ENCODE results near the gene LHX1.

The LHX1 gene

DNA sequence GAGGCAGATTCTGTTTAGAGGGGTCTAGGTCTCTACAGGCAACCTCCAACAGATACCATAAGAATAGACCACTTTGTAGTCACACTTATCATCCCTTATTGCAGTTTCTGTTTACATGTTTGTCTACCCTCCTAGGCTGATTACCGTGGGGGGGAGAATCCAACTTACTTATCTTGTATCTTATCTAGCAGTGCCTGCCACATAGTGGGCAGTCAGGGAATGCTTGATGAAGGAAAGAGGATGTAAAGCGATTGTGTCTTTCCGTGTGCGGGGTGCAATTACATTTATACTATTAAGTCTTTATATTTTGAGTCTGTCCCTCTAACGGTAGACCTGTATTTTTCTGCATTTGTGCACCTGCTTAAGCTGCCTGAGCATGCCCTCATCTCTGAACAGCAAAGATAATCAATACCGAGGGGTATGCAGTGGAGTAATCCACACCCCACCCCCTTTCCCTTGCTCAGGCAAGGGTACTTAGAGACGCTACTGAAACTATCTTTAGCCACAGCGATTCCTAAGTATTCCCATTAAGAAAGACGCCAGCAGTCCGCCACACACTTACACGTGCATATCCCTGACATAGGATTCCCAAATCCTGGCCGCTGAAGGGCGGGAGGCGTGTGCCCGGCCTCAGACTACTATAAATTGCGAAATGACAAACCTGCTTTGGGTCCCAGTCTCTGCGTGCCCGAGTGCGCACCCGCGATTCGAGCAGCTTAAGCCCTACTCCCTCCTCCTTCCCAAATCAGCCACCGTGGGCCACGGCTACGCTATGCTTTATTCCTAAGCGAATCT, 10.8 kb downstream of the LHX1 start (continued):
- peak; percentile 21 for TF ChIP-seq ZNF660 (tag by site-specific recombination; IDR thresholded peaks at IDR 0.05)
- 0 out of 2 replicates have a peak, but pooled peaks have one; percentile 6 for TF ChIP-seq ZNF404 (tag by site-specific recombination; IDR thresholded peaks at IDR 0.05)
- 0 out of 2 replicates have a peak, but pooled peaks have one; percentile 74 for TF ChIP-seq ZNF501 (tag by site-specific recombination; IDR thresholded peaks at IDR 0.05)
- no peak for TF ChIP-seq ZNF341 (tag by site-specific recombination; IDR thresholded peaks at IDR 0.05; ENCODE audit: low read depth)
- TF ChIP-seq ZBTB48 (tag by site-specific recombination; IDR thresholded peaks at IDR 0.05): no peak
- TF ChIP-seq ZNF433 (tag by site-specific recombination; IDR thresholded peaks at IDR 0.05; ENCODE audit: low read depth): no peak
- no peak for TF ChIP-seq ZNF707 (tag by site-specific recombination; IDR thresholded peaks at IDR 0.05)
- no peak for TF ChIP-seq BCL11A (tag by site-specific recombination; IDR thresholded peaks at IDR 0.05; ENCODE audit: low read depth)
- TF ChIP-seq, protein P1, sequence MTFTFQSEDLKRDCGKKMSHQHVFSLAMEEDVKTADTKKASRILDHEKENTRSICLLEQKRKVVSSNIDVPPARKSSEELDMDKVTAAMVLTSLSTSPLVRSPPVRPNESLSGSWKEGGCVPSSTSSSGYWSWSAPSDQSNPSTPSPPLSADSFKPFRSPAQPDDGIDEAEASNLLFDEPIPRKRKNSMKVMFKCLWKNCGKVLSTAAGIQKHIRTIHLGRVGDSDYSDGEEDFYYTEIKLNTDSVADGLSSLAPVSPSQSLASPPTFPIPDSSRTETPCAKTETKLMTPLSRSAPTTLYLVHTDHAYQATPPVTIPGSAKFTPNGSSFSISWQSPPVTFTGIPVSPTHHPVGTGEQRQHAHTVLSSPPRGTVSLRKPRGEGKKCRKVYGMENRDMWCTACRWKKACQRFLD (tag by site-specific recombination; IDR thresholded peaks at IDR 0.05): no peak
- TF ChIP-seq KLF9 (tag by site-specific recombination; IDR thresholded peaks at IDR 0.05; ENCODE audit: low read depth): no peak
- 0 out of 2 replicates have a peak, but pooled peaks have one; percentile 42 for TF ChIP-seq ZNF184 (tag by site-specific recombination; IDR thresholded peaks at IDR 0.05)
- TF ChIP-seq ZNF529 (tag by site-specific recombination; IDR thresholded peaks at IDR 0.05; ENCODE audit: insufficient replicate concordance): no peak
- no peak for TF ChIP-seq ZNF514 (tag by site-specific recombination; IDR thresholded peaks at IDR 0.05)
- no peak for TF ChIP-seq MYNN (tag by site-specific recombination; IDR thresholded peaks at IDR 0.05; ENCODE audit: borderline replicate concordance)
- no peak for TF ChIP-seq ZNF211 (tag by site-specific recombination; IDR thresholded peaks at IDR 0.05; ENCODE audit: low read depth)
- no peak for TF ChIP-seq ZNF202 (tag by site-specific recombination; IDR thresholded peaks at IDR 0.05; ENCODE audit: borderline replicate concordance)
- TF ChIP-seq ZNF626 (tag by site-specific recombination; IDR thresholded peaks at IDR 0.05): no peak
- no peak; the same call in 1 of the 2 replicates for TF ChIP-seq ZNF24 (tag by site-specific recombination; IDR thresholded peaks at IDR 0.05)
- no peak for TF ChIP-seq ZNF175 (tag by site-specific recombination; IDR thresholded peaks at IDR 0.05)
- TF ChIP-seq ZNF747 (tag by site-specific recombination; IDR thresholded peaks at IDR 0.05): no peak
- TF ChIP-seq ZNF2 (tag by site-specific recombination; IDR thresholded peaks at IDR 0.05): no peak
- TF ChIP-seq ZNF837 (tag by site-specific recombination; IDR thresholded peaks at IDR 0.05): no peak
- TF ChIP-seq, protein P2, sequence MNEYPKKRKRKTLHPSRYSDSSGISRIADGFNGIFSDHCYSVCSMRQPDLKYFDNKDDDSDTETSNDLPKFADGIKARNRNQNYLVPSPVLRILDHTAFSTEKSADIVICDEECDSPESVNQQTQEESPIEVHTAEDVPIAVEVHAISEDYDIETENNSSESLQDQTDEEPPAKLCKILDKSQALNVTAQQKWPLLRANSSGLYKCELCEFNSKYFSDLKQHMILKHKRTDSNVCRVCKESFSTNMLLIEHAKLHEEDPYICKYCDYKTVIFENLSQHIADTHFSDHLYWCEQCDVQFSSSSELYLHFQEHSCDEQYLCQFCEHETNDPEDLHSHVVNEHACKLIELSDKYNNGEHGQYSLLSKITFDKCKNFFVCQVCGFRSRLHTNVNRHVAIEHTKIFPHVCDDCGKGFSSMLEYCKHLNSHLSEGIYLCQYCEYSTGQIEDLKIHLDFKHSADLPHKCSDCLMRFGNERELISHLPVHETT (tag by site-specific recombination; IDR thresholded peaks at IDR 0.05): peak; percentile 38; the same call in 1 of the 2 replicates
- TF ChIP-seq ZFP37 (tag by site-specific recombination; IDR thresholded peaks at IDR 0.05): 0 out of 2 replicates have a peak, but pooled peaks have one; percentile 10

DNA sequence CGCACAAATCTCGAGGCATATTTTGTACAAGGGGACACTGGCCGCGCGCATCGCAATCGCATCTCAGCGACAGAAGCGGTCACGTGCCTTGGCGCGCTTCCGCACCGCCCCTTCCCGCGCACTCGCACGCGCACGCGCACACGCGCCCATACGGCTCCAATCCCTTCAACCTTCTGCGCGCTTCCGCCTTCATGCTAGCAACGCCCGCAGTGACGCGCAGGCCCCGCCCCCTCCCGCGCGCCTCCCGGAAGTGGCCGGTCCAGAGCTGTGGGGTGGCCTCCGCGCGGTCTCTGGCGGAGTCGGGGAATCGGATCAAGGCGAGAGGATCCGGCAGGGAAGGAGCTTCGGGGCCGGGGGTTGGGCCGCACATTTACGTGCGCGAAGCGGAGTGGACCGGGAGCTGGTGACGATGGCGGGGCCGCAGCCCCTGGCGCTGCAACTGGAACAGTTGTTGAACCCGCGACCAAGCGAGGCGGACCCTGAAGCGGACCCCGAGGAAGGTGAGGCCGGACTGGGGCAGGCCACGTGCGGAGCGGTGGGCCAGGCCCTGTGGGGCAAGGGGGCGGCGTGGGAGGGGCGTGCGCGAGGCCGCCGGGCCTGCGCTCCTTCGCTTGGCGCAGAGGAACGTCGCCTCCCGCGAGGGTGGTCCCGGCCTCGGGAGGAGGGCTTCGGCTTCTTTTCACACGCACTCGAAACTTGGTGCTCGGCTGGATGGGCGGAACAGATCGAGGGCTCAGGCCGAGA, 11.6 kb downstream of the LHX1 start, which contains the start of gene AATF:
Gene AATF (plus strand): TSS at position 238 of the 744 bp plus-strand sequence. CDS start 172 bp downstream, at position 410.
- POLR2A ChIA-PET: interaction anchor here (0.7 to 5.3 kb wide), 15 partner anchors 12 to 346 kb away, joined by 3 to 92 read pairs (median 3); partner anchors contain the start of gene LHX1
- Histone ChIP-seq H3K4me1 (ENCODE audit: control insufficient read depth, insufficient read depth, low read length) (peaks cover 3% of the 10 kb centered on the region; the same call in 1 of the 2 replicates), H3K27ac (ENCODE audit: extremely low read depth, low read depth, low read length) (peak within 1 kb of the TSS; percentile 85), H3K4me3 (ENCODE audit: low read depth, low read length) (peak within 1 kb of the TSS; percentile 89), H3K36me3 (ENCODE audit: control insufficient read depth in 2 of 2, insufficient read depth in 1 of 2, low read length in 2 of 2) (peaks cover 26 to 35% of the 10 kb centered on the region in 2 experiments), H3K9me3 (ENCODE audit: control insufficient read depth, insufficient read depth, low read depth, low read length) (no peaks in the 10 kb centered on the region)
- CTCF ChIA-PET: interaction anchor here (0.6 to 3.2 kb wide), 7 partner anchors 12 to 276 kb away, joined by 3 to 22 read pairs (median 4); partner anchors contain the start of gene LHX1
- TF ChIP-seq, protein P3, sequence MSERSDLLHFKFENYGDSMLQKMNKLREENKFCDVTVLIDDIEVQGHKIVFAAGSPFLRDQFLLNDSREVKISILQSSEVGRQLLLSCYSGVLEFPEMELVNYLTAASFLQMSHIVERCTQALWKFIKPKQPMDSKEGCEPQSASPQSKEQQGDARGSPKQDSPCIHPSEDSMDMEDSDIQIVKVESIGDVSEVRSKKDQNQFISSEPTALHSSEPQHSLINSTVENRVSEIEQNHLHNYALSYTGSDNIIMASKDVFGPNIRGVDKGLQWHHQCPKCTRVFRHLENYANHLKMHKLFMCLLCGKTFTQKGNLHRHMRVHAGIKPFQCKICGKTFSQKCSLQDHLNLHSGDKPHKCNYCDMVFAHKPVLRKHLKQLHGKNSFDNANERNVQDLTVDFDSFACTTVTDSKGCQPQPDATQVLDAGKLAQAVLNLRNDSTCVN (tag by site-specific recombination; optimal IDR thresholded peaks at IDR 0.05): peak; percentile 100
- TF ChIP-seq ZNF777 (tag by site-specific recombination; IDR thresholded peaks at IDR 0.05; ENCODE audit: borderline replicate concordance) (no peak), REPIN1 (tag by site-specific recombination; IDR thresholded peaks at IDR 0.05; ENCODE audit: low read depth) (no peak), ZNF341 (tag by site-specific recombination; IDR thresholded peaks at IDR 0.05; ENCODE audit: low read depth) (peak; percentile 53; the same call in 1 of the 2 replicates), ZBTB8A (tag by site-specific recombination; IDR thresholded peaks at IDR 0.05) (peak; percentile 47), ZNF184 (tag by site-specific recombination; IDR thresholded peaks at IDR 0.05) (no peak), TCF7L2 (IDR thresholded peaks at IDR 0.05; ENCODE audit: borderline replicate concordance, low read depth, low read length) (no peak), ZNF2 (tag by site-specific recombination; IDR thresholded peaks at IDR 0.05) (0 out of 2 replicates have a peak, but pooled peaks have one; percentile 20), ZNF843 (tag by site-specific recombination; IDR thresholded peaks at IDR 0.05) (peak; percentile 44)
- TF ChIP-seq, protein P4, sequence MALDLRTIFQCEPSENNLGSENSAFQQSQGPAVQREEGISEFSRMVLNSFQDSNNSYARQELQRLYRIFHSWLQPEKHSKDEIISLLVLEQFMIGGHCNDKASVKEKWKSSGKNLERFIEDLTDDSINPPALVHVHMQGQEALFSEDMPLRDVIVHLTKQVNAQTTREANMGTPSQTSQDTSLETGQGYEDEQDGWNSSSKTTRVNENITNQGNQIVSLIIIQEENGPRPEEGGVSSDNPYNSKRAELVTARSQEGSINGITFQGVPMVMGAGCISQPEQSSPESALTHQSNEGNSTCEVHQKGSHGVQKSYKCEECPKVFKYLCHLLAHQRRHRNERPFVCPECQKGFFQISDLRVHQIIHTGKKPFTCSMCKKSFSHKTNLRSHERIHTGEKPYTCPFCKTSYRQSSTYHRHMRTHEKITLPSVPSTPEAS (tag by site-specific recombination; IDR thresholded peaks at IDR 0.05): peak; percentile 9; the same call in 1 of the 2 replicates

Data from HEK293 (cell line).